HEK293 (cell line): Measurements from ENCODE around the gene C1orf52.

ENCODE experiments used
- BCL11B ChIP-seq: fragments of 450-650 bp; formaldehyde crosslinking; IDR thresholded peaks from 2 replicates; pipeline ENCODE4 v1.5.1; 2016; ENCODE audit warnings: low read depth, missing biosample characterization, missing genetic modification characterization
- BCL6B ChIP-seq: fragments of 450-650 bp; formaldehyde crosslinking; IDR thresholded peaks from 2 replicates; pipeline ENCODE4 v1.5.1; 2017; ENCODE audit warnings: missing biosample characterization, missing genetic modification characterization
- ELK4 ChIP-seq: IDR thresholded peaks from 2 replicates; pipeline ENCODE4 v1.6.1; 2011; ENCODE audit warnings: mild to moderate bottlenecking, low read depth, low read length, borderline replicate concordance
- GLI4 ChIP-seq: fragments of 450-650 bp; formaldehyde crosslinking; IDR thresholded peaks from 2 replicates; pipeline ENCODE4 v1.5.1; 2016; ENCODE audit warnings: missing biosample characterization, missing genetic modification characterization
- PRDM10 ChIP-seq: fragments of 450-650 bp; formaldehyde crosslinking; IDR thresholded peaks from 2 replicates; pipeline ENCODE4 v1.5.1; 2016; ENCODE audit warnings: missing biosample characterization, missing genetic modification characterization
- PRDM4 ChIP-seq: fragments of 450-650 bp; formaldehyde crosslinking; IDR thresholded peaks from 2 replicates; pipeline ENCODE4 v1.5.1; 2017; ENCODE audit warnings: missing biosample characterization, missing genetic modification characterization
- RBAK ChIP-seq: fragments of 450-650 bp; formaldehyde crosslinking; IDR thresholded peaks from 2 replicates; pipeline ENCODE4 v1.5.1; 2016; ENCODE audit warnings: missing biosample characterization, missing genetic modification characterization
- TCF7L2 ChIP-seq: IDR thresholded peaks from 2 replicates; pipeline ENCODE4 v1.6.1; 2011; ENCODE audit warnings: low read depth, mild to moderate bottlenecking, inconsistent platforms, low read length, moderate library complexity, borderline replicate concordance
- TRIM28 ChIP-seq: IDR thresholded peaks from 2 replicates; pipeline ENCODE4 v1.6.1; 2011; ENCODE audit warnings: low read length, control low read depth, borderline replicate concordance
- YY1 ChIP-seq: fragments of 450-650 bp; formaldehyde crosslinking; IDR thresholded peaks from 2 replicates; pipeline ENCODE4 v1.5.1; 2018; ENCODE audit warnings: missing biosample characterization, missing genetic modification characterization
- YY2 ChIP-seq: fragments of 450-650 bp; formaldehyde crosslinking; IDR thresholded peaks from 2 replicates; pipeline ENCODE4 v1.5.1; 2016; ENCODE audit warnings: missing biosample characterization, missing genetic modification characterization
- ZBTB7A ChIP-seq: fragments of 450-650 bp; formaldehyde crosslinking; IDR thresholded peaks from 2 replicates; pipeline ENCODE4 v1.5.1; 2016; ENCODE audit warnings: low read depth, missing biosample characterization, missing genetic modification characterization
- ZFHX2 ChIP-seq: fragments of 450-650 bp; formaldehyde crosslinking; conservative IDR thresholded peaks from 2 replicates; pipeline ENCODE4 v1.5.1; 2016; ENCODE audit warnings: missing biosample characterization, missing genetic modification characterization
- ZFP37 ChIP-seq: fragments of 450-650 bp; formaldehyde crosslinking; IDR thresholded peaks from 2 replicates; pipeline ENCODE4 v1.5.1; 2016; ENCODE audit warnings: missing biosample characterization, missing genetic modification characterization
- ZFP69B ChIP-seq: fragments of 450-650 bp; formaldehyde crosslinking; IDR thresholded peaks from 2 replicates; pipeline ENCODE4 v1.5.1; 2016; ENCODE audit warnings: missing biosample characterization, missing genetic modification characterization
- ZNF132 ChIP-seq: fragments of 450-650 bp; formaldehyde crosslinking; IDR thresholded peaks from 2 replicates; pipeline ENCODE4 v1.5.1; 2017; ENCODE audit warnings: missing biosample characterization, missing genetic modification characterization, borderline replicate concordance
- ZNF138 ChIP-seq: fragments of 450-650 bp; formaldehyde crosslinking; IDR thresholded peaks from 2 replicates; pipeline ENCODE4 v1.5.1; 2016; ENCODE audit warnings: missing biosample characterization, missing genetic modification characterization, borderline replicate concordance
- ZNF140 ChIP-seq: fragments of 450-650 bp; formaldehyde crosslinking; IDR thresholded peaks from 2 replicates; pipeline ENCODE4 v1.5.1; 2016; ENCODE audit warnings: missing biosample characterization, missing genetic modification characterization
- ZNF155 ChIP-seq: fragments of 450-650 bp; formaldehyde crosslinking; IDR thresholded peaks from 2 replicates; pipeline ENCODE4 v1.5.1; 2016; ENCODE audit warnings: missing biosample characterization, missing genetic modification characterization
- ZNF202 ChIP-seq: fragments of 450-650 bp; formaldehyde crosslinking; IDR thresholded peaks from 2 replicates; pipeline ENCODE4 v1.5.1; 2016; ENCODE audit warnings: missing biosample characterization, missing genetic modification characterization, borderline replicate concordance
- ZNF211 ChIP-seq: fragments of 450-650 bp; formaldehyde crosslinking; IDR thresholded peaks from 2 replicates; pipeline ENCODE4 v1.5.1; 2016; ENCODE audit warnings: low read depth, missing biosample characterization, missing genetic modification characterization
- ZNF24 ChIP-seq: fragments of 450-650 bp; formaldehyde crosslinking; IDR thresholded peaks from 2 replicates; pipeline ENCODE4 v1.5.1; 2016; ENCODE audit warnings: missing biosample characterization, missing genetic modification characterization
- ZNF324 ChIP-seq: fragments of 450-650 bp; formaldehyde crosslinking; IDR thresholded peaks from 2 replicates; pipeline ENCODE4 v1.5.1; 2016; ENCODE audit warnings: missing biosample characterization, missing genetic modification characterization
- ZNF366 ChIP-seq: fragments of 450-650 bp; formaldehyde crosslinking; conservative IDR thresholded peaks from 2 replicates; pipeline ENCODE4 v1.5.1; 2016; ENCODE audit warnings: missing biosample characterization, missing genetic modification characterization
- ZNF510 ChIP-seq: fragments of 450-650 bp; formaldehyde crosslinking; IDR thresholded peaks from 2 replicates; pipeline ENCODE4 v1.5.1; 2018; ENCODE audit warnings: mild to moderate bottlenecking, missing genetic modification characterization, missing biosample characterization; ENCODE audit not compliant: insufficient replicate concordance
- ZNF555 ChIP-seq: fragments of 450-650 bp; formaldehyde crosslinking; conservative IDR thresholded peaks from 2 replicates; pipeline ENCODE4 v1.5.1; 2017; ENCODE audit warnings: missing biosample characterization, mild to moderate bottlenecking, missing genetic modification characterization, inconsistent platforms
- ZNF571 ChIP-seq: fragments of 450-650 bp; formaldehyde crosslinking; IDR thresholded peaks from 2 replicates; pipeline ENCODE4 v1.5.0; 2017; ENCODE audit warnings: missing biosample characterization, missing genetic modification characterization
- ZNF585B ChIP-seq: fragments of 450-650 bp; formaldehyde crosslinking; IDR thresholded peaks from 2 replicates; pipeline ENCODE4 v1.5.1; 2016; ENCODE audit warnings: missing biosample characterization, missing genetic modification characterization
- ZNF596 ChIP-seq: fragments of 450-650 bp; IDR thresholded peaks from 2 replicates; pipeline ENCODE4 v1.5.0; 2018; ENCODE audit warnings: missing biosample characterization, mild to moderate bottlenecking, missing genetic modification characterization, moderate library complexity
- ZNF600 ChIP-seq: fragments of 450-650 bp; formaldehyde crosslinking; IDR thresholded peaks from 2 replicates; pipeline ENCODE4 v1.5.1; 2016; ENCODE audit warnings: missing biosample characterization, missing genetic modification characterization
- ZNF621 ChIP-seq: fragments of 450-650 bp; formaldehyde crosslinking; IDR thresholded peaks from 2 replicates; pipeline ENCODE4 v1.5.1; 2017; ENCODE audit warnings: missing biosample characterization, missing genetic modification characterization
- ZNF670 ChIP-seq: fragments of 450-650 bp; formaldehyde crosslinking; IDR thresholded peaks from 2 replicates; pipeline ENCODE4 v1.5.1; 2016; ENCODE audit warnings: missing biosample characterization, missing genetic modification characterization, low read depth
- ZNF843 ChIP-seq: fragments of 450-650 bp; formaldehyde crosslinking; IDR thresholded peaks from 2 replicates; pipeline ENCODE4 v1.5.1; 2016; ENCODE audit warnings: missing biosample characterization, missing genetic modification characterization

The C1orf52 gene

GRCh38 chr1:85224734-85225623, 34.5 kb downstream of the C1orf52 start (continued):
- TF ChIP-seq BCL11B (tag by site-specific recombination), result 0 out of 2 replicates have a peak, but pooled peaks have one; percentile 29
- TF ChIP-seq ZNF140 (tag by site-specific recombination), result no peak
- TF ChIP-seq TCF7L2, result peak; percentile 60; the same call in 1 of the 2 replicates
- no peak for TF ChIP-seq ZNF571 (tag by site-specific recombination)
- TF ChIP-seq ZNF138, result no peak
- TF ChIP-seq TRIM28, result peak; percentile 97
- no peak for TF ChIP-seq ELK4
- TF ChIP-seq ZFHX2 (tag by site-specific recombination), result no peak
- no peak for TF ChIP-seq ZNF24 (tag by site-specific recombination)
- no peak for TF ChIP-seq ZNF555 (tag by site-specific recombination)
- TF ChIP-seq GLI4 (tag by site-specific recombination), result no peak
- TF ChIP-seq ZNF324 (tag by site-specific recombination), result no peak
- TF ChIP-seq ZBTB7A (tag by site-specific recombination), result no peak
- no peak; the same call in 1 of the 2 replicates for TF ChIP-seq ZNF596 (tag by site-specific recombination)
- no peak for TF ChIP-seq ZNF585B (tag by site-specific recombination)
- TF ChIP-seq YY2 (tag by site-specific recombination), result no peak
- TF ChIP-seq ZNF211 (tag by site-specific recombination), result no peak
- TF ChIP-seq ZFP37 (tag by site-specific recombination), result no peak
- TF ChIP-seq ZNF155 (tag by site-specific recombination), result no peak
- peak; percentile 54; the same call in 1 of the 2 replicates for TF ChIP-seq ZNF366 (tag by site-specific recombination)
- TF ChIP-seq ZNF600 (tag by site-specific recombination), result peak; percentile 72
- no peak for TF ChIP-seq BCL6B (tag by site-specific recombination)
- no peak for TF ChIP-seq ZNF621 (tag by site-specific recombination)
- no peak for TF ChIP-seq ZNF132 (tag by site-specific recombination)
- no peak for TF ChIP-seq ZFP69B (tag by site-specific recombination)
- TF ChIP-seq ZNF670 (tag by site-specific recombination), result no peak
- TF ChIP-seq ZNF843, result peak; percentile 85
- no peak for TF ChIP-seq PRDM4
- no peak for TF ChIP-seq RBAK (tag by site-specific recombination)
- TF ChIP-seq ZNF202 (tag by site-specific recombination), result no peak
- TF ChIP-seq YY1, result no peak
- peak; percentile 65 for TF ChIP-seq PRDM10 (tag by site-specific recombination)
- no peak for TF ChIP-seq ZNF510
